Skeletal muscle satellite cell (primary cell): ENCODE data around the gene ASB11.
"Not testable (repeated sequence)": the region's sequence is repeated elsewhere in the genome, so short reads cannot be mapped to it uniquely, and the experiment has no call there.

Source experiments
- H3K27me3 ChIP-seq: 2 replicates; pipeline ENCODE4 v1.7.0; 2013; ENCODE audit warnings: low read length; ENCODE audit not compliant: control insufficient read depth, insufficient read depth
- H3K36me3 ChIP-seq: 2 replicates; pipeline ENCODE4 v1.7.0; 2013; ENCODE audit warnings: mild to moderate bottlenecking, control low read depth, low read length; ENCODE audit not compliant: insufficient read depth
- H3K4me1 ChIP-seq: 2 replicates; pipeline ENCODE4 v1.7.0; 2013; ENCODE audit warnings: low read length; ENCODE audit not compliant: control insufficient read depth, insufficient read depth
- H3K4me2 ChIP-seq: 2 replicates; pipeline ENCODE4 v1.7.0; 2013; ENCODE audit warnings: mild to moderate bottlenecking, low read length
- H3K4me3 ChIP-seq: 2 replicates; pipeline ENCODE4 v1.7.0; 2013; ENCODE audit warnings: low read length
- H3K9ac ChIP-seq: 2 replicates; pipeline ENCODE4 v1.7.0; 2013; ENCODE audit warnings: mild to moderate bottlenecking, low read depth, low read length, moderate library complexity
- H3K9me3 ChIP-seq: replicated peaks from 2 replicates; pipeline ENCODE4 v1.7.0; 2013; ENCODE audit warnings: mild to moderate bottlenecking, control low read depth, low read length

ASB11 gene

DNA sequence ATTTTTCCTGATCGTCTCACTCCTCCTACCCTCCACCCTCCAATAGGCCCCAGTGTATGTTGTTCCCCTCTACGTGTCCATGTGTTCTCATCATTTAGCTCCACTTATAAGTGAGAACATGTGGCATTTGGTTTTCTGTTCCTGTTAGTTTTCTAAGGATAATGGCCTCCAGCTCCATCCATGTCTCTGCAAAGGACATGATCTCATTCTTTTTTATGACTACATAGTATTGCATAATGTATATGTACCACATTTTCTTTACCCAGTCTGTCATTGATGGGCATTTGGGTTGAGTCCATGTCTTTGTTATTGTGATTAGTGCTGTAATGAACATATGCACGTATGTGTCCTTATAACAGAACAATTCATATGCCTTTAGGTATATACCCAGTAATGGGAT is 9.5 kb downstream of the ASB11 start:
- H3K4me1 ChIP-seq, H3K36me3 ChIP-seq, H3K9ac ChIP-seq, H3K27me3 ChIP-seq, H3K9me3 ChIP-seq, H3K4me2 ChIP-seq, H3K4me3 ChIP-seq: not testable (repeated sequence)

DNA sequence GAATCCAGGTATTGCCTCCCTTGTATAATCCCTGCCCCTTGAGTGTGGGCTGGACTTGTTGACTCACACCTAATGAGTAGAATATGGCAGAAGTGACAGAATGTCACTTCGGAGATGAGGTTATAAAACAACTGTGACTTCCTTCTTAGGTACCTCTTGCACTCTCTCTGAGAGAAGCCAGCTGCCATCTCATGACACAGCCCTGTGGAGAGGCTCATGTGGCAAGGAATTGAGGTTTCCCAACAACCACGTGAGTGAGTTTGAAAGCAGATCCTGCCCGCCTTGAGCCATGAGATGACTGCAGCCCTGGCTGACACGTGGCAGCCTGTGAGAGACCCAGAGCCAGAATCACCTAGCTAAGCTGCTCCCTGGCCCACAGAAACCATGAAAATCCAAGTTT is 13.5 kb downstream of the ASB11 start:
- H3K27me3 ChIP-seq: peaks cover 8% of the 10 kb centered on the region
- H3K4me3 ChIP-seq: no peak overlapping the region
- H3K4me2 ChIP-seq: no peak overlapping the region
- H3K4me1 ChIP-seq: no peaks in the 10 kb centered on the region
- no peak overlapping the region for H3K9ac ChIP-seq
- H3K9me3 ChIP-seq: no peaks in the 10 kb centered on the region
- no peaks in the 10 kb centered on the region for H3K36me3 ChIP-seq

DNA sequence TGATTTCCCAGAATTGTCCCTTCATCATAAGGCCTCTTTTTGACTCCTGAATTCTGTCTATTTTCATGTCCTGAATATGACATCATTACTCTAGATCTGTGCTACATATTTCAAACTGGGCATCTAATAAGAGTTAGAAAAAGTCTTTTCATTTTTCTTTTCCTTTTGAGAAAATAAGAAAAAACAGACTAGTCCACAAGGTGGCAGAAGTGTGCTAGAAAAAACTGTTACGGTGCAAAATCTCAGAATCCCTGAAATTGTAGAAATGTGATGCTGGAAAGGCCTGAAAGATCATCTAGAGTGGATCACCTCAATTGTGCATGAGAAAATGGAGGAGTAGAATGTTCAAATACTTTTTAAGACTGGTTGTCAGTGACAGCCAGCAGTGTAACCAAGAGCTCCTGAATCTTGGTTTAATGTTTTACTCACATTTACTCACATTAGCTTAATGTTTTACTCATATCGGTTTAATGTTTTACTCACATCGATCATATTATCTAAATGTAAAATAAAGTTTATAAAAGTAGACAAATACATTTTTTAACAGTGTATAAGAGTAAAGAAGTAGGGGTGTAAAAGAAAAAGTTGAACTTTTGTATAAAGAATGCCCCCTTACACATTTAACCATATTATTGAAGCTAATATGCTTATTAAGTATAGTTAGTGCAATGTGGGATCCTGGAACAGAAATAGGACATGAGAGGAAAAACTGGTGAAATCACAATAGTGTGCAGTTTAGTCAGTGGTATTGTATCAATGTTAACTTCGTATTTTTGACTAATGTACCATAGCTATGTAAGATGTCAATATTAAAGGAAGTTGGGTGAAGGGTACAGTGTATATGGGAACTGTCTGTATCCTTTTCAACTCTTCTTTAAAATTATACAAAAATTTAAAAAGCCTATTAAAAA is 15.2 kb downstream of the ASB11 start:
- H3K9me3 ChIP-seq: no peaks in the 10 kb centered on the region
- no peak overlapping the region for H3K9ac ChIP-seq
- H3K4me3 ChIP-seq: no peak overlapping the region
- H3K4me1 ChIP-seq: no peaks in the 10 kb centered on the region
- H3K4me2 ChIP-seq: no peak overlapping the region
- no peaks in the 10 kb centered on the region for H3K36me3 ChIP-seq
- H3K27me3 ChIP-seq: peaks cover 8% of the 10 kb centered on the region

DNA sequence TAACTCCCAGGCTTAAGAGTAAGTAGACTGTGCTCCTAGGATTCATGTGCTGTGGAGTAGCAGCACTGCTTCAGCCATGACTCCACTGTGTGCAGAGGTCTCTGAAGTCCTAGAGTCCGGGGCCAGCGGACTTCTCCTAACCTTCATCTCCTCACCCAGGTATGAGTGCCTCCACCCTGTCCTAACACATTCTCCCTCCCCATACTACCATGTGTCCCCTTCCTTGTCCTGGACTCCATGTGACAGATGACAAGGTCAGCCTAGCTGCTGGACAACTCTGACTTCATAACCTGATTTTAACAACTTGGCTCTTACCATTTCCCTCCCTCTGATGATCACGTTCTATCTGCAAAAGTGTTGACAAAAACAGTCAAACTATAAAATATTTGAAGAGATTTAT is 16.7 kb downstream of the ASB11 start:
- H3K36me3 ChIP-seq: no peaks in the 10 kb centered on the region
- no peaks in the 10 kb centered on the region for H3K4me1 ChIP-seq
- no peak overlapping the region for H3K4me2 ChIP-seq
- H3K9ac ChIP-seq: no peak overlapping the region
- H3K27me3 ChIP-seq: peaks cover 8% of the 10 kb centered on the region
- no peak overlapping the region for H3K4me3 ChIP-seq
- no peaks in the 10 kb centered on the region for H3K9me3 ChIP-seq

DNA sequence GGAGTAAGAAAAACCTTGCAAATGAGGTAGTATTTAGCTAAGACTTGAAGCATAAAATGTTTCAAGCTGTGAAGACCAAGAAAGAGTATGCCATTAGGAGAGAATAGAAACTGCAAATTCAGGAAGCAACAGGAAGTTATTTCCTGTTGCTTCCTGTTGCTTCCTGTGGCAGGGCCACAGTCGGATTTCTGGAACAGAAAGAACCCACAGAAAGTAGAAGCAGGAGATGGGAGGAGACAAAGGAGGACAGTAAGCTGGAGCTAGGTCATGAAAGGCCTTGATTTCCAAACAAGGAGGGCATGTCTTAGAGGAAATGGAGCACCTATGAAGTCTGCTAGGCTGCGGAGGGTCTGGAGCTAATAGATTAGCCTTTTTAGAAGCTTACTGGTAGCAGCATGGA is 17.2 kb downstream of the ASB11 start:
- H3K9ac ChIP-seq: no peak overlapping the region
- no peak overlapping the region for H3K4me2 ChIP-seq
- no peaks in the 10 kb centered on the region for H3K4me1 ChIP-seq
- H3K9me3 ChIP-seq: no peaks in the 10 kb centered on the region
- H3K27me3 ChIP-seq: peaks cover 8% of the 10 kb centered on the region
- H3K4me3 ChIP-seq: no peak overlapping the region
- no peaks in the 10 kb centered on the region for H3K36me3 ChIP-seq

DNA sequence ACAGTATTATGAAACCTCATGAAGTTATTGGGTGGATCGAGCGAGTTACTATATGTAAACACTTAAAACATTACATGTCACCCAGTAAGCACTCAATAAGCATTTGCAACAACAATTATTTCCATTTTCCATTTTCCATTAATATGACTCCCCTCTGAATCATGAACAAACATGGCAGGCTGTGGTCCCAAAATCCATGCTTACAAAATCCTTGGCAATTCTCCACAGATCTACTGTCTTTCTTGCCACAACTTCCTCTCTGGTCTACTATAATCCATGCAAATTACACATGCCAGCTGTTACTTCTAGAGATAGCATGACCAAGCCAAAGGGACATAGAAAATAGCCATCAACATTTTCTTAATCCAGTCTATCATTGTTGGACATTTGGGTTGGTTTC is 22.0 kb downstream of the ASB11 start:
- H3K4me2 ChIP-seq: no peak overlapping the region
- H3K4me3 ChIP-seq: no peak overlapping the region
- H3K9me3 ChIP-seq: no peaks in the 10 kb centered on the region
- H3K27me3 ChIP-seq: no peaks in the 10 kb centered on the region
- no peaks in the 10 kb centered on the region for H3K36me3 ChIP-seq
- H3K4me1 ChIP-seq: no peaks in the 10 kb centered on the region
- no peak overlapping the region for H3K9ac ChIP-seq

DNA sequence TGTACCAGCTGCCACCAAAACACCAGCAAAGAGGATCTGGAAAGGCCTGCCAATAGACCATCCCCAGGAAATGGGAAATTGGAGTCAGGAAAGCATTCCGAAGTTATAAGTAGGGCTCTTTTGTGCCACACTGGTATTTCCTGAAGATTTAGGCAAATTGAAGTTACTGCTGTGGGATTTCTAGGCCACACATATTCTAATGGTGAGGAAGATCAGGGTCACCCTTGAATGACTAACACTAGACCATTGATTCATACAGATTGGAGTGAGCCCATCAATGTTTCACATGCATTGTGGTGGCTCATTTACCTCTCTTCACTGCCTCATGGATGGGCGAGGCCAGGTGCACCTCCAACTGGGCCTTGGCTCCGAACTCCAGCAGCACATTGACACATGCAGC is 22.6 kb downstream of the ASB11 start:
- no peak overlapping the region for H3K4me3 ChIP-seq
- H3K36me3 ChIP-seq: no peaks in the 10 kb centered on the region
- H3K4me1 ChIP-seq: no peaks in the 10 kb centered on the region
- no peak overlapping the region for H3K4me2 ChIP-seq
- H3K9me3 ChIP-seq: no peaks in the 10 kb centered on the region
- H3K27me3 ChIP-seq: no peaks in the 10 kb centered on the region
- H3K9ac ChIP-seq: no peak overlapping the region

DNA sequence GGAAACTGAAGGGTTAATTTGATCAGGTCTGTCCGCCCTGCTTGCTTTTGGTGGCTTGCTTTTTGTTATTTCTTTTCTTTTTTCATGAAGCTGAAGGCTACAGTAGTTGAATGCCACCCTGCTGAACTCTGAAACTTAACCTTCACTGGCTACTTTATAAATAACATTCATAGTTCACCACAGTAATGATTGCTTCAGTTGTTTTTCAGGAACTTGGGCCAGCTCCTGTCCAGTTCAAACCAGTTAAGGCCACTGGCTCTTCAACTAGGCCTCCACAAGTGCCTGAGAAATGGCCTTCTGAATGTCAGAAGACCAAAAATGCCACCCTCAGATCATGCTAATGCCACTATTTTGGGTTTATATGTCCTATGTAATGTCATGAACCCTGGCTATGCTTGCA is 37.8 kb downstream of the ASB11 start:
- Histone ChIP-seq H3K27me3 (no peaks in the 10 kb centered on the region), H3K4me3 (no peak overlapping the region), H3K9me3 (no peaks in the 10 kb centered on the region), H3K36me3 (no peaks in the 10 kb centered on the region), H3K4me2 (no peak overlapping the region), H3K9ac (no peak overlapping the region), H3K4me1 (no peaks in the 10 kb centered on the region)

DNA sequence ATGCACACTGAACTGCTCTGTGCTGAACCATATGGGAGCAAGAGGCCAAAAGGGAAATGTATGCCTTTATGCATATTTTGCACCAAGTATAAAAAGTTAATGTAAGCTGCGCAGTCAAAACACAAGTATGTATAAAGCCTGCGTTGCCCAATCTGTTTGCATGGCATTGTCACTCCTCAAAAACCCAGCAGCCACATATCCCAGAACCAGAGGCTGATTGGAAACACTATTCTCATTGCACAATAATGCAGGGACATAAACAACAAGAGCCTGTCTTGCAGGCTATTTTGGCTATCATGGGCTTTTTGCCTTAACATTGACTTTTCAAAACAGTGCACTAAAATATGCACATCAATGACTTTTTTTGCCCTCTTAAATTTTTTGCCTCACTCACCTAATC is 40.5 kb downstream of the ASB11 start:
- no peak overlapping the region for H3K9ac ChIP-seq
- no peak overlapping the region for H3K4me3 ChIP-seq
- no peak overlapping the region for H3K4me2 ChIP-seq
- no peaks in the 10 kb centered on the region for H3K36me3 ChIP-seq
- no peaks in the 10 kb centered on the region for H3K9me3 ChIP-seq
- H3K4me1 ChIP-seq: no peaks in the 10 kb centered on the region
- H3K27me3 ChIP-seq: no peaks in the 10 kb centered on the region

DNA sequence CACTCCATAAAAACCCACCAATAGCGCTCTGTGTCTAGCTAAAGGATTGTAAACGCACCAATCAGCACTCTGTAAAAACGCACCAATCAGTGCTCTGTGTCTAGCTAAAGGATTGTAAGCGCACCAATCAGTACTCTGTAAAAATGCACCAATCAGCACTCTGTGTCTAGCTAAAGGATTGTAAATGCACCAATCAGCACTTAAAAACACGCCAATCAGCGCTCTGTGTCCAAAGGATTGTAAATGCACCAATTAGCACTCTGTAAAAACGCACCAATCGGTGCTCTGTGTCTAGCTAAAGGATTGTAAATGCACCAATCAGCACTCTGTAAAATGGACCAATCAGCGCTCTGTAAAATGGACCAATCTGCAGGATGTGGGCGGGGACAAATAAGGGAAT is 42.2 kb downstream of the ASB11 start:
- not testable (repeated sequence) for H3K9me3 ChIP-seq, H3K4me3 ChIP-seq, H3K4me2 ChIP-seq, H3K9ac ChIP-seq, H3K4me1 ChIP-seq, H3K36me3 ChIP-seq, H3K27me3 ChIP-seq

DNA sequence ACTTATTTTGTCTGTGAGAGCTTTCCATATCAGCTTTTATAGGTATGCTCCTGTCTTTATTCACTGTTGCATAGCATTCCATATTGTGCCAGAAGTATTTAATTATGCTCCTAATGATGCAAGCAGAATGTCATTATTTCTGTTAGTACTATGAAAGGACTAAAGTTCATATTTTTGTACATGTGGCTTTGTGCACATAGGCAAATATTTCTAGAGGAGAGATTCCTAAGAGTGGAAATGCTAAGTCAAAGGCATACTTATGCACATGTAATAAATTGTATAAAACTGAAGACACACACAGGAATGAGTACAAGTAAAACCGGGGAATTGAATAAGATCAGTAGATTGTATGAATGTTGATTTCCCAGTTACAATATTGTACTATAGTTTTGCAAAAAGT is 43.7 kb downstream of the ASB11 start:
- Histone ChIP-seq H3K27me3 (no peaks in the 10 kb centered on the region), H3K4me2 (no peak overlapping the region), H3K9ac (no peak overlapping the region), H3K4me1 (no peaks in the 10 kb centered on the region), H3K36me3 (no peaks in the 10 kb centered on the region), H3K4me3 (no peak overlapping the region), H3K9me3 (no peaks in the 10 kb centered on the region)
